GM21526 (cell line): ENCODE data around the gene ITIH5.

Source experiments
- ATAC-seq: cut with Tn5 transposase; IDR thresholded peaks from one replicate; pipeline ENCODE4 v1.9.1; 2021; ENCODE audit warnings: moderate library complexity; ENCODE audit not compliant: unreplicated experiment, low FRiP score

The ITIH5 gene

GRCh38 chr10:7527468-7527867 lies 139.3 kb downstream of the ITIH5 start:
- no peak for ATAC-seq

- no peak for ATAC-seq
Observed at GRCh38 chr10:7526017-7526400, 140.8 kb downstream of the ITIH5 start.

- ATAC-seq: peak; percentile 86
Observed at GRCh38 chr10:7525314-7526016, 141.3 kb downstream of the ITIH5 start.

- no peak for ATAC-seq
Observed at GRCh38 chr10:7523656-7524055, 143.1 kb downstream of the ITIH5 start.

GRCh38 chr10:7520507-7521485 lies 146.0 kb downstream of the ITIH5 start:
- no peak for ATAC-seq

GRCh38 chr10:7519351-7519750 lies 147.4 kb downstream of the ITIH5 start:
- ATAC-seq: no peak

GRCh38 chr10:7518693-7519092 lies 148.1 kb downstream of the ITIH5 start:
- ATAC-seq: no peak

- no peak for ATAC-seq
Observed at GRCh38 chr10:7515439-7515838, 151.3 kb downstream of the ITIH5 start.

GRCh38 chr10:7513936-7514335 lies 152.8 kb downstream of the ITIH5 start:
- no peak for ATAC-seq

GRCh38 chr10:7513455-7513854 lies 153.3 kb downstream of the ITIH5 start:
- ATAC-seq: no peak

GRCh38 chr10:7512487-7512886 lies 154.3 kb downstream of the ITIH5 start:
- ATAC-seq: no peak

- no peak for ATAC-seq
Observed at GRCh38 chr10:7511612-7512011, 155.2 kb downstream of the ITIH5 start.
